ENCODE measurements around the gene UGDH. TPM values are rescaled to one million over a fixed set of nuclear protein-coding genes. Genes with fewer than 3 reads are reported as not detected.
"Not testable (repeated sequence)": the region's sequence is repeated elsewhere in the genome, so short reads cannot be mapped to it uniquely, and the experiment has no call there.

UGDH gene
- polyA plus RNA-seq, 2 of the 4 experiments (the other 2 are of a cell fraction): 610 to 691 TPM

DNA sequence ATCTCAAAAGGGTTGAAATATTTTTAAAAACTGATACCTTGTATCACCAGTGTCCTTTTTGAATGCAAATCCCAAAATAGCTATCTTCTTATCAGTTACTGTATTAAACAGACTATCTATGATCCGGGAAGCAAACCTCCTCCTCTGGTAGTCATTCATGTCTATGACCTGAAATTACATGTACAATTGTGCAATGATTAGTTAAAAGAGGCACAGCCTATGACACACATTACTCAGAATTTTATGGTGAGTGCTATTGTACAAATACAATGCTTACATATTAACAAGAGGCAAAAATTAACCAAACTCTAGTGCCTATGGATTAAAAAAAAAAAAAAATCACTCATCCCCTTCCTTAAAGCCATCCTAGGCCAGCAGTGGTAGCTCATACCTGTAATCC, 21.7 kb downstream of the UGDH start:
- ATAC-seq: no peak; a peak in 1 of 6 replicates

DNA sequence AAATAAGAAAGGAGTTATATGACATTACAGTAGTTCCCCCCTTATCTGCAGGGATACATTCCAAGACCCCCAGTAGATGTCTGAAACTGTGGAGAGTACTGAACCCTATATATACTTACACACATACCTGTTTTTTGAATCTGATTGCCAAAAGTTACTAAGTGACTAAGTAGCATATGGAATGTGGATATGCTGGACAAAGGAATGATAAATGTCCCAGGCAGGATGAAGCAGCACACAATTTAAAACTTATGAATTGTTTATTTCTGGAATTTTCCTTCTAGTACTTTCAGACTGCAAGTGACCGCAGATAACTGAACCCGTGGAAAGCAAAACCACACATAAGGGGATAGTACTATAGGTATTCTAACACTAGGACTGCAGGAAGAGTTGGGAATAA, 22.7 kb downstream of the UGDH start:
- ChIA-PET POLR2A (no interaction called here), CTCF (interaction anchor here (0.6 to 1.5 kb wide), 2 partner anchors 35 to 86 kb away, joined by 5 read pairs; no protein-coding TSS in a partner anchor)
- no peak for TF ChIP-seq EHF (CRISPR knock-in tag; IDR thresholded peaks at IDR 0.05)
- TF ChIP-seq, protein P1, sequence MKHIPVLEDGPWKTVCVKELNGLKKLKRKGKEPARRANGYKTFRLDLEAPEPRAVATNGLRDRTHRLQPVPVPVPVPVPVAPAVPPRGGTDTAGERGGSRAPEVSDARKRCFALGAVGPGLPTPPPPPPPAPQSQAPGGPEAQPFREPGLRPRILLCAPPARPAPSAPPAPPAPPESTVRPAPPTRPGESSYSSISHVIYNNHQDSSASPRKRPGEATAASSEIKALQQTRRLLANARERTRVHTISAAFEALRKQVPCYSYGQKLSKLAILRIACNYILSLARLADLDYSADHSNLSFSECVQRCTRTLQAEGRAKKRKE (CRISPR knock-in tag; IDR thresholded peaks at IDR 0.05; ENCODE audit: low read depth): no peak
- no peak for TF ChIP-seq HOXB13 (CRISPR knock-in tag; IDR thresholded peaks at IDR 0.05; ENCODE audit: low read depth)
- TF ChIP-seq EHMT2 (IDR thresholded peaks at IDR 0.05; ENCODE audit: low read depth): no peak
- TF ChIP-seq, protein P2, sequence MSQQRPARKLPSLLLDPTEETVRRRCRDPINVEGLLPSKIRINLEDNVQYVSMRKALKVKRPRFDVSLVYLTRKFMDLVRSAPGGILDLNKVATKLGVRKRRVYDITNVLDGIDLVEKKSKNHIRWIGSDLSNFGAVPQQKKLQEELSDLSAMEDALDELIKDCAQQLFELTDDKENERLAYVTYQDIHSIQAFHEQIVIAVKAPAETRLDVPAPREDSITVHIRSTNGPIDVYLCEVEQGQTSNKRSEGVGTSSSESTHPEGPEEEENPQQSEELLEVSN (IDR thresholded peaks at IDR 0.05; ENCODE audit: borderline replicate concordance, low read depth): no peak
- TF ChIP-seq POLR2AphosphoS2 (conservative IDR thresholded peaks at IDR 0.05; ENCODE audit: low read length): no peak
- TF ChIP-seq PHF8 (IDR thresholded peaks at IDR 0.05; ENCODE audit: borderline replicate concordance, low read depth): no peak
- no peak for TF ChIP-seq HOXB5 (CRISPR knock-in tag; IDR thresholded peaks at IDR 0.05)
- TF ChIP-seq MYC (IDR thresholded peaks at IDR 0.05; ENCODE audit: borderline replicate concordance, low read length): no peak
- TF ChIP-seq, protein P3, sequence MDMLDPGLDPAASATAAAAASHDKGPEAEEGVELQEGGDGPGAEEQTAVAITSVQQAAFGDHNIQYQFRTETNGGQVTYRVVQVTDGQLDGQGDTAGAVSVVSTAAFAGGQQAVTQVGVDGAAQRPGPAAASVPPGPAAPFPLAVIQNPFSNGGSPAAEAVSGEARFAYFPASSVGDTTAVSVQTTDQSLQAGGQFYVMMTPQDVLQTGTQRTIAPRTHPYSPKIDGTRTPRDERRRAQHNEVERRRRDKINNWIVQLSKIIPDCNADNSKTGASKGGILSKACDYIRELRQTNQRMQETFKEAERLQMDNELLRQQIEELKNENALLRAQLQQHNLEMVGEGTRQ (IDR thresholded peaks at IDR 0.05): no peak
- ATAC-seq: no peak
- no peak for DNase-seq (ENCODE audit: low read depth in 1 of 2, low spot score in 1 of 2)
- WGBS (ENCODE audit: missing lambda C conversion rate): 86% methylated on average over 2 of the region's 2 CpGs
- no peak for FAIRE-seq
- Histone ChIP-seq H3K4me3 (no peak overlapping the region), H3K4me2 (peak overlapping the region; percentile 54; the same call in 1 of the 3 replicates), H3K4me1 (peaks cover 93% of the 10 kb centered on the region), H3K9me3 (no peaks in the 10 kb centered on the region), H3K27ac (peak overlapping the region; percentile 70 to 73)

More for the DNA sequence above, 21.7 kb downstream of the UGDH start:
- H3K9me3 ChIP-seq: no peaks in the 10 kb centered on the region
- 8% methylated on average over 1 of the region's 1 CpG for WGBS (ENCODE audit: missing lambda C conversion rate)
- POLR2A ChIA-PET: interaction anchor here (0.9 kb wide), 1 partner anchor 9 kb away, joined by 3 read pairs; no protein-coding TSS in a partner anchor
- H3K27ac ChIP-seq: peak overlapping the region; percentile 73 to 86
- CTCF ChIA-PET: interaction anchor here (0.6 to 1.7 kb wide), 5 partner anchors 9 to 297 kb away, joined by 3 to 5 read pairs (median 4); no protein-coding TSS in a partner anchor
- peak overlapping the region; percentile 54 for H3K4me2 ChIP-seq
- no peak overlapping the region for H3K4me3 ChIP-seq
- DNase-seq (ENCODE audit: low read depth in 1 of 2, low spot score in 1 of 2) (no peak), FAIRE-seq (no peak)
- TF ChIP-seq CEBPB (IDR thresholded peaks at IDR 0.05) (peak; percentile 73 to 78; a peak in 3 of 4 replicates), JUNB (IDR thresholded peaks at IDR 0.05) (peak; percentile 37; the same call in 1 of the 2 replicates), EHMT2 (IDR thresholded peaks at IDR 0.05; ENCODE audit: low read depth) (no peak), FOSL2 (IDR thresholded peaks at IDR 0.05) (0 out of 2 replicates have a peak, but pooled peaks have one; percentile 11), FOSL2 (CRISPR knock-in tag; IDR thresholded peaks at IDR 0.05) (peak; percentile 56)
- TF ChIP-seq, protein P4, sequence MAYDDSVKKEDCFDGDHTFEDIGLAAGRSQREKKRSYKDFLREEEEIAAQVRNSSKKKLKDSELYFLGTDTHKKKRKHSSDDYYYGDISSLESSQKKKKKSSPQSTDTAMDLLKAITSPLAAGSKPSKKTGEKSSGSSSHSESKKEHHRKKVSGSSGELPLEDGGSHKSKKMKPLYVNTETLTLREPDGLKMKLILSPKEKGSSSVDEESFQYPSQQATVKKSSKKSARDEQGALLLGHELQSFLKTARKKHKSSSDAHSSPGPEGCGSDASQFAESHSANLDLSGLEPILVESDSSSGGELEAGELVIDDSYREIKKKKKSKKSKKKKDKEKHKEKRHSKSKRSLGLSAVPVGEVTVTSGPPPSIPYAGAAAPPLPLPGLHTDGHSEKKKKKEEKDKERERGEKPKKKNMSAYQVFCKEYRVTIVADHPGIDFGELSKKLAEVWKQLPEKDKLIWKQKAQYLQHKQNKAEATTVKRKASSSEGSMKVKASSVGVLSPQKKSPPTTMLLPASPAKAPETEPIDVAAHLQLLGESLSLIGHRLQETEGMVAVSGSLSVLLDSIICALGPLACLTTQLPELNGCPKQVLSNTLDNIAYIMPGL (CRISPR knock-in tag; IDR thresholded peaks at IDR 0.05; ENCODE audit: borderline replicate concordance): no peak
- peaks cover 95% of the 10 kb centered on the region for H3K4me1 ChIP-seq

DNA sequence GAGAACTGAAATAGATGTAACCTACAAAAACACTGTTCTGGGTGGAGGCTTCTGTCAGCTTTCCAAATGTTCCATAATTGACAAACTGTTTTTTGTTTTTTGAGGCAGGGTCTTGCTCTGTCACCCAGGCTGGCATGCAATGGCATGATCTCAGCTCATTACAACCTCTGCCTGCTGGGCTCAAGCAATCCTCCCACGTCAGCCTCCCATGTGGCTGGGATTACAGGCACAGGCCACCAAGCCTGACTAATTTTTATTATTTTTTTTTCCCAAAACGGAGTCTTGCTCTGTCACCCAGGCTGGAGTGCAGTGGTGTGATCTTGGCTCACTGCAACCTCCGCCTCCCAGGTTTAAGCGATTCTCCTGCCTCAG, 24.6 kb downstream of the UGDH start:
- ChIA-PET CTCF (interaction anchor here (1.0 kb wide), 2 partner anchors 8 to 33 kb away, joined by 3 to 5 read pairs; no protein-coding TSS in a partner anchor), POLR2A (interaction anchor here (1.2 to 1.3 kb wide), 2 partner anchors 13 to 24 kb away, joined by 3 to 4 read pairs; partner anchors contain the start of gene UGDH)
- ATAC-seq; DNase-seq (ENCODE audit: low read depth in 1 of 2, low spot score in 1 of 2); H3K9me3 ChIP-seq; FAIRE-seq; H3K4me3 ChIP-seq: not testable (repeated sequence)
- peak overlapping the region; percentile 44 for H3K4me2 ChIP-seq
- peaks cover 93% of the 10 kb centered on the region for H3K4me1 ChIP-seq
- WGBS (ENCODE audit: missing lambda C conversion rate): 75% methylated on average over 4 of the region's 4 CpGs
- H3K27ac ChIP-seq: peak overlapping the region; percentile 62 to 70; a peak in 5 of 6 replicates
